CD4-positive, alpha-beta T cell treated with Interleukin-21 for 1 hour (primary cell): Measurements from ENCODE around the gene TTC7B.

ENCODE experiments used
- DNase-seq: peaks from one replicate; pipeline ENCODE4 v3.0.0-alpha.2; 2020

Gene TTC7B

DNA sequence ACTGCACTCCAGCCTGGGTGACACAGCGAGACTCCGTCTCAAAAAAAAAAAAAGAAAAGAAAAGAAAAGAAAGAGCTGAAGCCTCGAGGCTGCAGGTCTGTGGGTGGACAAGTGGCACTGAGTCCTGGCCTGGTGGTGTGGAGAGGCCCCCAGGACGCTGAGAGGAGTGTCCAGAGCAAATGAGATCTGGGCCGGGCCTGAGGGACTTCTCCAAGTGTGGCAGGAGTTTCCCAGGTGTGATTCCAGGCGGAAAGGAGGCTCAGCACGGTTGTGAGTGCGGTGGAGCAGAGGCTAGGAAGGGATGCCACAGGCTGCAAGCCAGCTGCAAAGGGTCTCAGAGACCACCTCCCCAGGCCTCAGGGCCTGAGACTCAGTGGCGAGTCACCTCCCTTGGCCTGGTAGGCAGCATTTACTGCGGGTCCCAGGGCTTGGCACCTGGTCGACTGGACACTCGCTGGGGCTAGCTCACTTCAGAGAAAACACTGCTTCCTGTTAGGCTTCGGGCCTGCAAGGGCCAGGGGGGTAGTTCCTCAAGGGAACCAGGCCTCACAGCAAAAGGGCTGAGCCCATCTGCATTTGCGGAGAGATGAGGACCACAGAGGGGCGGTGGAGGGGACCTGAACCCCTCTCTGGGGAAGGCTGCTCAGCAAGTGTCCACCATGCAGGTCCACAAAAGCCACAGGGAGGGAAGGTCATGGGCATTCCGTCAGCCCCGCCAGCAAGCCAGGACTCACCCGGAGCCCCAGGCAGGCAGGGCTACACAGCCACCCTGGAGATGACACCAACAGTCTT is 11.7 kb downstream of the TTC7B start:
- DNase-seq = no peak

DNA sequence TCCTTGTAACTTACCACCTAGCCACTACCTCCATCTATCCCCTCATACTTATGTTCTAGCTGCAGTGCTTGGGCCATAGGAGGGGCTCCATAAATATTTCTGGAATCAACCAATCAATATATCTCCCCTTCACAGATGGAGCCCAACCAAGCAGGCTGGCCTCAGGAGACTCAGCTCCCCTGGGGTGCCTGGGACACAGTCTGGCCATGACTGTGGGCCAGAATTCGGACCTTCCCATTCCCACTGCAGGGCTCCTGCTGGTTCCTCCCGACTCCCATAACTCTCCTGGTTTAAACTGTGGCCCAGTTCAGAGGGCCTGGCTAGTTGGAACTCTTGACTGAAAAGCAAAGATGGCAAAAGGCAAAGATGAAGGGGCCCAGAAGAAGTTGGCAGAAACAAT is 13.0 kb downstream of the TTC7B start:
- DNase-seq = no peak

DNA sequence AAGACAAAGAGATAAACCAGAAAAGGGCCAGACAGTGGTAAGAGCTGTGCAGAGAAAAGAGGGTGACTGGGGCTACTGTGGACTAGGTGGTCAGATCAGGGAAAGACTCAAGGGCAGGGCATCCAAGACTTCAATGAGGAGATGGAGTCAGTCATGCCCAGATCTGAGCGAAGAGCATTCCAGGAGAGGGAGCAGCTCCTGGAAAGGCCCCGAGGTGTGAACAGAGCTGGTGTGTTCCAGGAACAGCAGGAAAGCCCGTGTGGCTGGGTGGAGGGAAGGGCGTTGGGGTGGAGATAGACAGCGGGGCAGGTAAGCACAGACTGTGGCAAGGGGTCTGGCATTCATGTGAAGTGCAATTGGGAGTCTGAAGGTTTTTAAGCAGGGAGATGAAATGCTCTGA is 16.8 kb downstream of the TTC7B start:
- DNase-seq = no peak

DNA sequence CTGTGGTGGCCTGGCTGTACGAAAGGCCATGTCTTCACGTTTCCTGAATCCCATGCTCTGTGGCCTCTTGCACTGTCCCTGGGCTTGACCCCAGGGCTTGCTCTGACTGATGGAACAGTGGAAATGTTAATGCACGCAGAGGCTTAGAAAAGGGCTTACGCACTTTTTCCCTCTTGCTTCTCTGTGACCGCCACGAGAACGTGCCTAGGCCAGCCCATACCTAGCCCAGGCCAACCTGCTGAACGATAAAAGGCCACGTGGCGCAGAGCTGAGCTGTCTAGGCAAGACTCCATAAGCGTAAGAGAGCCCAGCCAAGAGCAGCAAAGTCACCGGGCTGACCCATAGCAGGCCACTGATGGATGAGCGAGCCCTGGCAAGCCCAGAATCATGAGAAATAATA is 18.3 kb downstream of the TTC7B start:
- no peak for DNase-seq

DNA sequence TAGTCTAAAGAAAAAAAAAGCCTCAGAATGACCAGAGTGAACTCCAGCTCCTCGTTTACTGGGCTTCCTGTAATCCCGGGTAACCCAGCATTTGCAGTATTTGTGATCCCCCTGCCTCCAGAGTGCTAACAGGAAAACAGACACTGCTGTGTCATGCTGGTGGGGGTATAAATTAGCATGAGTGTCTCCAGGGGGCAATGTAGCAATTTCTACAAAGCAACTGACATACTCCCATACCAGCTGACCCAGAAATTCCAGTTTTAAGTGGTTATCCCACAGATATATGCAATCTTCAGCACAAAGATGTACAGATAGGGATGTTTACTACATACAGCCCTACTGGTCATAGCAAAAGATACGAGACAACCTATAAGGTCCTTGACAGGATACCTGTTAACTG is 18.8 kb downstream of the TTC7B start:
- no peak for DNase-seq

DNA sequence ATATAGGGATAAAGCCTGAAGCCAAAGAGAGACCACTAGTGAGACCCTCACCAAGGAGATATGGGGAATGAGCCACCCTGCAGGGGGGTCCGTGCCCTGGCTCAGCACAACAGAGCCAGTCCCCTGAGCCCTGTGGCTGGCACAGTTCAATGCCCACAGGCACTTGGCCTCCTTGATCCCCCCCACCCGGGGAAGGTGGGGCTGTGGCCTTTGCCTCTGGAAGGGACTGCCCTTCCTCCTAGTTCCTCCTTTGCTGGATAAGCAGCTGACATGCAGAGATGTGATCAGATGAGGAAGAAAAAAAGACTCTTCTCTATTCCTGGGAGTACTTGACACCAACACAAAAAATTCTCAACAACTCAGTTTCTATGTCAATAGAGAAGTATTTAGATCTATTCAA is 19.9 kb downstream of the TTC7B start:
- no peak for DNase-seq

DNA sequence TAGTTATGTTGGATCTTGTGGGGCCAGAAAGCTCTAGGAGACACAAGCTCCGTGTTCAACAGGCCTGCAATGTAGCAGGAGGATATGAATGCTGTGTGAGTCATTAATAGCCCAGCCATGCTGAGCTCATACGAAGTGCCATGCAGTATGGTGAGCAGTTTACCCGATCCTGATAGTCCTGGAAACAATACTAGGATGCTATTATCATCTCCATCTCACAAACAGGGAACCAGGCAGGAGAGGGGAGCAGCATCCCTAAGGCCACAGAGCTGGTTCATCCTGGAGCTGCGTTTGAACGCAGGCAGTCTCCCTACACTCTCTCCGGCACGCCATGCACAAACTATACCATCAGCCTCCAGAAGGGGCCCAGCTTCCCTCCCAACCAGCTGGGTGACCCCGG is 20.5 kb downstream of the TTC7B start:
- DNase-seq = no peak

DNA sequence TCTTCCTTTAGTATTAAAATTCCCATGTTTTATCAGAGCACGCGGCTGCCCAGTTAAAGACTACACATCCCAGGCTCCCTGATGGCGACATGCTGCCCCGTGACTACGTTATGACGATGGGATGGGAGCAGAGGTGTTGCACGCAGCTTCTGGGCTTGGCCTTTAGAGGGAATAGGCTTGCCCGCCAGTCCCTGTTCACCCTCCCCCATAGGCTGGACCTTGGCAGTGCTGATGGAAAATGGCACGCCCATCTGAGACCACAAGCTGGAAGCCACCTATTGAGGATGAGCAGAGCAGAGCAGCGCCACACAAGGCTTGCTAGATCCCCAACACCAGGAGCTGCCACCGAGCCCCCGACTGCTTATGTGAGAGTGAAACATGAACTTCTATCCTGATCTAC is 24.7 kb downstream of the TTC7B start:
- DNase-seq = no peak

DNA sequence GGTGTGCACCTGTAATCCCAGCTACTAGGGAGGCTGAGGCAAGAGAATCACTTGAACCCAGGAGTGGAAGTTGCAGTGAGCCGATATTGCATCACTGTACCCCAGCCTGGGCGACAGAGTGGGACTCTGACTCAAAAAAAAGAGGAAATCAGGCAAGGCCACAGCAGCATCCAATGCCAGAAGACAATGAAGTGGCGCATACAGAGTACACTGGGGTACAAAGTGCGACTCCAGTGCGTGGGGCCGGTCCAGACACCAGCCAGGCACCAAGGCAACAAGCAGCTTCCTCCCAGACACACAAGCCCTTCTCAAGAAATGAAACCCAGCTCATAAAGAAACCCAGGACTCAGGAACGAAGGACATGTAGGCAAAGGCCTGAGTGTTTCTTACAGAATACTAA is 28.2 kb downstream of the TTC7B start:
- peak; percentile 6 for DNase-seq

DNA sequence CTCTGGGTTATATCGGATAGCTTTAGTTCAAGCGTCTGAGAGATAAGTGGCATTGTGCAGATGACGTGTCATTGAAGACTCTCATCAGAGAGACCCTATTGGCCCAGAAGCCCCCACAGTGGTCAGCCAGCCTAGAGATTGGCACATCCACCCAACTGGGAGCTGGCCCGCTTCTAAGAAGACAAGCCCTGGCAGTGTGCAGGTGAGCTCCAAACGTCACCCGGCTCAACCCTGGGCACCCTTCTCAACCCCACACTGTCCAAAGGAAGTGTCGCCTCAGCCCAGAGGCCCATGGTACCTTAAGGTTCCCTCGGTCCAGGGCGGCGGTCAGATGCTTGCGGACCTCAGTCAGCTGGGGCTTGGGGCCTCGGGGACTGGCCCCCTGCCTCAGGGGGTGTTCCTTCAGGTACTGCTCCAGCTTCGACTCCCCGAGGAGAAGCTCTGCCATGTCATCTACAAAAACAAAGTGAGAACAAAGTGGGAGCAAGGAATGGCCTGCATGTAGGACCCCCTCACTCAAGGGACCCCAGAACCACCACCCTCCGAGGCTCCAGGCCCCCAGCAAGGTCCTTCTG is 30.3 kb downstream of the TTC7B start:
- DNase-seq = no peak

DNA sequence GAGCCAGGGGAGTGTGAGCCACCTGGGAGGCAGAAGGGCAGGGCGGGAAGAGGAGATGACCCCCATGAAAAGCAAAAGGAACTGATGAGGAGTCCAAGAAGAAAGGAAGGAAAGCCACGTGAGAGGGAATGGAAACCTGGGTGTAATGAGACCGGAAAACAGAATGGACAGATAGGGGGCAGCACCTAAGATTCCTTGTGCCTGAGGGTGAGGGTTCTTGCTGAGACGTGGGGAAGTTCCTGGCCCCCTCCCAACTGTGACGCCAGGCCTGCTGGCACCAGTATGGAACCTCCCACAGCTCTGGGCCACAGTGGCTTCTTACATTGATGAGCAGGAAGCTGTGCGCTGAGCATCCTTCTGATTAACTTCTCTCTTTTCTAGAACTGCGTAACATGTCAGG is 30.8 kb downstream of the TTC7B start:
- no peak for DNase-seq

DNA sequence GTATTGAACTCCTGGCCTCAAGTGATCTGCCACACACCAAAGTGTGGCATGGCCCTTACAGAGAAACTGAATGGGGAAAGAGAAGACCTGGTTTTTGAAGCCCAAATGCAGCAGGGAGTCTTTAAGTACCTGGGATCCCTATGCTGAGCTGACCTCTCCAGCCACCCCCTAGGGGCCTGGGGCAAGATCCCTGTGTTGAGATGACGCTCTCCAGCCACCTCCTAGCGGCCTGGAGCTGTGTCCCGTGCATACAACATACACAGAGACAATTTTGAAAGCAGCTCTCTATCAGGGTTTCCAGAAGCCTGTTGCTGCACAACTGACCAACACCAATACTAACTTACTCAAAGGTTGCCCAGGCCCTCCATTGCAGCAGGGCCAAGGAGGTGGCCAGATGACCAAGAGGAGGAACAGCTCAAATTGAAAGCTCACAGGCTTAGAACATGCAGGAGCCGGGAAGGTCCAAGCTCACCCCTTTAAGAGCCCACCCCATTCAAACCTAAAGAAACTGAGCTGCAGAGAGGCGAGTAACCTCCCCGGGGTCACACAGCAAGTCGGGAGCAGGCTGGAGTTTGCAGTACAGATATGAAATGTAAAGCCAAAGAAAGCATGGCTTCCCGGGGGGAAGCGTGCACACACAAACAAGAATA is 31.5 kb downstream of the TTC7B start:
- DNase-seq = no peak

DNA sequence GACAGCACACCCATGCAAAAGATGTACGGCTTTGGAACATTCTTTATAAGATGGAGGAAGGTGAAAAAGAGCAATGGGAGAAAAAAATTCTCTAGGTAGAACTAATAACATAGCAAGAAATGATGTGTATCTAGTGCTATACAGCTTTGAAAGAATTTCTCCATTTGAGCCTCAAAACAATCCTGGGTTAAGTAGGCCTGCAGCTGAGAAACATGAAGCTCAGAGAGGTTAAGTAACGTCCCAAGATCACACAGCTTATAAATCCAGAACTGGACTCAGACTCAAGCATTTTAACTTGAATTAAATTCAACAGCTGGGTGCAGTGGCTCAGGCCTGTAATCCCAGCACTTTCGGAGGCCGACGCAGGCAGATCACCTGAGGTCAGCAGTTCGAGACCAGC is 32.9 kb downstream of the TTC7B start:
- DNase-seq = no peak

DNA sequence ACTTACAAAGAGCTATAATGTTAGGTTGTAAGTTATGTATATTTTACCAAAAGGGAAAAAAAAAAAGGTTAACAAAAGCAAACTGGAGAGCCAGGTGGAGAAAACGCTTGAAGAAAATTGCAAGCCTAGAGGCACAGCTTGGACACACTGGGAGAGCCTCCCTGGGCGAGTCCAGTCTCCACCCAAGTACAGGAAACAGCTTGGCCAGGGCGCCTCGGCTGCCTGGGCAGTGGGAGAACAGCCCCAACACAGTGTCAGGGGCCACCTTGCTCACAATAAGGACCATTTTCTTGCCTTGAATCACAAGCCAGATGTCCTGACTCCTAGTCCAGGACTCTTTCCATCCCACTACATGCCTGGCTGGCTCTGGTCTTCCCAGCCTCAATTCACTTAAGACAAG is 33.3 kb downstream of the TTC7B start:
- DNase-seq = no peak

DNA sequence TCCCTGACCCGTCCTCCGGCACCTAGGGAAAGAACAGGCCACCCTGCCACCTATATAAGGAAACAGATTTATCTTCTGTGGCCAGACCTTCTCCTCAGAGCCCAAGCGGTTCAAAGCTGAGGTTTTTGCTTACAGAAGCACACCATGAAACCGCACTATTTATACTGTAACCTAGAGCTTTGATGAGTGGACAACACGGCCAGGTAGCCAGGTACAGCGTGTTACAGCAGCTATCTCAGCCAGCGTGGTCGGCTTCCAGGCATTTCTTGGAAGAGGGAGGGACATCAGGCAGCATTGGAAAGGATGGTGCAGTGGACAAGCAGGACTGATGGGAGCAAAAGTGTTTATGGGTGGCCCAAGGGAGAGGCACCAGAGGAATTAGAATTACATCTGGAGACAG is 34.4 kb downstream of the TTC7B start:
- no peak for DNase-seq

DNA sequence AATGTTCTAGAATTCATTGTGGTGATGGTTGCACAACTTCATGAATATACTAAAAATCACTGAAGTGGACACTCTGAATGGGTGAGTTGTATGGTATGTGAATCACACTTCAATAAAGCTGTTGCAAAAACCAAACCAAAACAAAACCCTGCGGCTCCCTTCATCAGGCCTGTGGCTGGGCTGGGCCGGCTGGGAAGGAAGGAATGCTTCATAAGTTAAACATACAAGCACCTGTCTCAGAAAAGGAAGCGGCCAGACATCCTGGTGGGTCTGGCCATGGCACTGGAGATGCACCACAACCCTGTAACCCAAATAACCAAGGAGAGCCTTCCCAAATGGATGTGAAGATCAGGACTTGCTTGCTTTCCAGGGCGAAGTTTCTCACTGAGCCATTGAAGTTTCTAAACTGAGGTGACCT is 34.9 kb downstream of the TTC7B start:
- no peak for DNase-seq

DNA sequence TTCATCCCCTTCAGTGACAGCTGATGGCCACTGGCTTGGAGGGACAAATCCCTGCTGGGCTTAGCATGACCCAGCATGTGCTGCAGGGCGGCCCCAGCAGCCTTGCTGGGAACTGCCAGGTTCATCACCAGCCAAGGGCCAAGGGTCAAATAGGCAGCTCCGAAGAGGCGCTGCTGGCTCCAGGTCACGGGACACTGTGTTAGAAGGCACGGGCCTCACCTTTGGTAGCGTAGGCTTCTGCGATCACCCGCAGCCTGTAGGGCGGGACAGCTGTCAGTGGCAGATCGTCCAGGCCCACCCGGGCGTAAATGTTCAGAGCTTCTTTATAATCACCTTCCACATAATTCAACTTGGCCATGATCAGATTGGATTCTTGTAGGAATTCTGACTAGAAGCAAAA is 35.7 kb downstream of the TTC7B start:
- no peak for DNase-seq

DNA sequence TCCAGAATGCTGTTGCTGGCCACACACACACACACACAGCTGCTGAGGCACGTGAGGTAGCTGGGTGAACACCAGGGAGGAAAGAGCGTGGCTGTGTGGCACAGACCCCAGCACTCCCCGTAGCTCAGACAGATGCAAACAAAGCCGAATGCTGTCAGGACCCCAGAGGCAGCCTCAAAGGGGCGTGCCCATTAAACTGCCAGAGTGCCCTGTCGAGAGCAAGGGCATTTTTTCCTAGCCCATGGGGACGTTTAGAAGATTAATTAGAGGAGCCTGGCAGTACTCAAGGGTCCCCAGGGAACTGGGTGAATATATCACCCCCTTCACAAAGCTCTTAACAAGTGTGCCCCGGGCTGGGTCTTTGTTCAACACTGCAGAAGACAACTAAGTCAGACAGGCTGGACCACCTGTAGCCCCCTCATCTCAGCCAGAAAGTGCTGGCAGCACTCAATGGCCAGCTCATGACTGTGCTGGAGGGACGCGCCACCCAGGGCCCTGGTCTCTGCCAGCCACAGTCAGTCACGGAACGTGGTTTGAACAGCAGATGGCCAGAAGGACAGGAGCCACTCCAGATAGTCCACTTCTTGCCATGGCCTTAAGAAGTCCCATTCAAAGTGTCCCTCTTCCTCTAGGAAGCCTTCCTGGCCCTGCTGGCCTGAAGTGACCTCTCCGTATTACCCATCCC is 37.5 kb downstream of the TTC7B start:
- DNase-seq = no peak

DNA sequence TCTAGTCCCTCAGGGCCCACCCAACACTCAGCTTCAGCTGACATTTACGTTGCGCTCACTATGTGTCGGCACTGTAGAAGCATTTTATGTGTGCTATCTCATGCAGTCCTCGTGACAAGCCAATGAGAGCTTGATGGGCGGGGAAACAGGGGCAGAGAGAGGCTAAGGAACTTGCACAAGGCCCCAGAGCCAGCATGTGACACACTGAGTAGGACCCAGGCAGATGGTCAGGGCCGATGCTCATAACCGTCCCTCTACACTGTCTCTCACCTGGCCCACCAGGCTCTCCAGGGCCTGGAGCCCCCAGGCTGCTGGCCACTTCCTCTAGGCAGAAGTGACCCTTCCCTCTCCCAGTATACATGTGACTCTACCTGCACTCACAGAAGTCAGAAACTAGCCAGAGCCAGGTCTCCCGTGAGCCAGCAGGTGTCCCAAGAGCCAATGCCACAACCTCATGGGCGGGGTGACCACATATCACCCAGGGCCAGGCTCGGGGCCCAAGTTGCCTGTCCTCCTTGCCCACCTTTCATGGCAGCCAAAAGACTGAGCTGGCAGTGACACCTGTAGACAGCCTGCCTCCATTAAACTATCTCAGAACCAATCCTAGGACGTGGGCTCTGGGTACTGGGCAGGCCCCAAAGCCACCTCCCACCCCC is 38.3 kb downstream of the TTC7B start:
- no peak for DNase-seq

DNA sequence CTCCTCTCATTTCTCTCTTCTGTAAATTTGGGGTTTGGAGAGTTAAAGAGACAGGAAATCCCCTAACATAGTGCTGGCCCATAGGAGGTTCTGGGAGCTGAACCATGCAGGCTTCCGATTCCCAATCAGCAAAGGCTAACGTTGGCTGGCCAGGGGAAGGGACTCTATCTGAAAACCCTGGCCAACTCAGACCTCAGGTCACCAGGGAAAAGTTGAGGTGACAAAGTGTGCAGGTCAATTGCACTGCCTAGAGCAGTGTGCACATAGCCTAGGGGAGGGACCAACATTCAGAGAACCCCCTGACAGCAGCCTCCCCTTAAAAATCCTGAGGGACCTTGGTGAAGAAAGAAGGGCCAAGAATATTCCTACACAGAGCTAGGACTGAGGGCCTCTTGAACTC is 38.9 kb downstream of the TTC7B start:
- DNase-seq = no peak

DNA sequence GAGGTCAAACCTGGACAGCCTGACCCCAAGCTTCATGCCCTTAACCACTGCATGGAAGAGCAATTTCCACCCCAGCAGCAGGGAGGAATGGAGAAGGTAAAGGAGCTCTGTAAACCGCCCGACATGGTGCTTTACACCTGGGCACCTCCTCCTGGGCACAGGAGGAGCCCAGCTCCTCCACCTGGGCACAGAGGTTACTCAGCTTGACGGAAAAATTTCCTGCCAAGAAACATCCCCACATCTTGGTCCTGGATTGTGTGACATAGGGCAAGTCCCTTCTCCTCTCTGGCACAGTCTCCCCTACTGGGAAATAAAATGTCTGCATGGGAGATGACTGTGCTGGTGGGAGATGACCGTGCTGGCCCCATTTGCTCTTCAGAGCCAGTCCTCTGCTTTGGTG is 40.8 kb downstream of the TTC7B start:
- DNase-seq = no peak

DNA sequence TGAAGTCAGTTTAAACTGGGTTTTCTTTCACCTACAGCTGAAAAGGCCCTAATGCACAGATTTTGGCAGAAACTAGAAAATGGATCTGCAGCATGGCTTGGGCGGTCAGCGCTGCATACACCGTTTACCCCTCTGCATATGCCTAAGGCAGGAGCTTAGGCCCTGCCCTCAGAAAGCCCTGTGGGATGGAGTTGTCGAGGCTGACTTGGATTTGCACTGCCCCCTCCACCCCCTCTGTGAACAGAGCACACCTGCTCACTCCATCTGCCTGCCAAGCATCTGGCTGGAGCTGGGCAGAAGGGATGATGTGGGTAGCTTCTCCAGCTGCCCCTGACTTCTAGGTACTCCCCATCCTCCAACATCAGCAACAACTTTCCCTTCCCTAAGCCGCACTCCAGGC is 41.9 kb downstream of the TTC7B start:
- DNase-seq = no peak

DNA sequence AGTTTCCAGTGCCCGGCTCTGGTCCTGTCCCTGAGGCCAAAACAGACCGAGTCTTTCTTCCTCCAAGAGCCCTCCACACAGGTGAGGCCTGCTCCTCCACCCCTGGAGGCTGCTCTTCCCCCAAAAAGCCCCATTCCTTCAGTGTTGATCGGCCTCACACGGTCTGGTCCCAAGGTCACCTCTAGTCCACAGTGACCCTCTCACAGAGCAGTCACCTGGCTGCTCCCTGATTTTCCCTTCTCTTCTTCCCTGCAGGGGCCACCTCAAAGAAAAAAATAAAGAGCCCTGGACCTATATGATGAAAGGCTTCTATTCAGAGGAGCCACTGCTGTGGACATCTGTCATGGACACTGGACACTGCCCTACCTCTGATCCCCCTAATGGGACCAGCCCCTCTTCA is 42.5 kb downstream of the TTC7B start:
- DNase-seq = no peak

DNA sequence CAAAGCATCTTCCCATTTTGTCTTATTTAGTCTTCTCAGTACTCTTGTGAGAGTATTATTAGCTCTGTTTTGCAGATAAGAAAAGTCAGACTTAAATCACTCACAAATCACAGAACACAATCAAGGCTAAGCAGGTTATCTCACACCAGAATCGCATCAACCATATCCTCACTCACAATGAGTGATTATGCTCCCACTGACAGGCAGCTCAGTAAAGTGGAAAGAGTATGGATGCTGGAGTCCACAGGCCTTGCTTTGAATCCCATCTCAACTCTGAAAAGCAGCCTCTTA is 43.1 kb downstream of the TTC7B start:
- no peak for DNase-seq
